Loucy (cell line): ENCODE data around the gene PLEKHG5.
"Not testable (repeated sequence)": the region's sequence is repeated elsewhere in the genome, so short reads cannot be mapped to it uniquely, and the experiment has no call there.

Experiments used
- CTCF ChIP-seq: fragments of 200-600 bp; sonication (generic); conservative IDR thresholded peaks from 2 replicates; pipeline ENCODE4 v1.5.1; 2014; ENCODE audit warnings: mild to moderate bottlenecking, antibody characterized with exemption, low read length
- EZH2phosphoT487 ChIP-seq: fragments of 200-600 bp; IDR thresholded peaks from 2 replicates; pipeline ENCODE4 v1.6.1; 2018; ENCODE audit warnings: antibody characterized with exemption, mild to moderate bottlenecking, moderate library complexity, borderline replicate concordance

GRCh38 chr1:6428453-6428852, 63.0 kb downstream of the PLEKHG5 start:
- TF ChIP-seq CTCF, EZH2phosphoT487: not testable (repeated sequence)
